Neuronal stem cell (in vitro differentiated cells): ENCODE data around the gene MC2R.
A peak's percentile ranks its signal among the peaks of the same experiment; 100 is the strongest.

Experiments
- DNase-seq: peaks from one replicate; pipeline ENCODE4 v3.0.0-alpha.2; 2013; ENCODE audit warnings: low spot score
- H2AFZ ChIP-seq: one replicate; pipeline ENCODE4 v1.6.1; 2013; ENCODE audit warnings: mild to moderate bottlenecking, low read length, inconsistent platforms
- H2AK5ac ChIP-seq: 2 replicates; pipeline ENCODE4 v1.6.1; 2013; ENCODE audit warnings: low read depth, mild to moderate bottlenecking, inconsistent platforms, low read length, moderate library complexity, mixed read lengths
- H2BK120ac ChIP-seq: 2 replicates; pipeline ENCODE4 v1.6.1; 2013; ENCODE audit warnings: low read depth, mild to moderate bottlenecking, inconsistent platforms, low read length, moderate library complexity, mixed read lengths
- H2BK12ac ChIP-seq: one replicate; pipeline ENCODE4 v1.6.1; 2013; ENCODE audit warnings: low read length, inconsistent platforms
- H2BK15ac ChIP-seq: 2 replicates; pipeline ENCODE4 v1.6.1; 2013; ENCODE audit warnings: mild to moderate bottlenecking, low read length, inconsistent platforms, mixed read lengths
- H2BK5ac ChIP-seq: one replicate; pipeline ENCODE4 v1.6.1; 2013; ENCODE audit warnings: inconsistent platforms, mild to moderate bottlenecking, low read length, moderate library complexity
- H3K14ac ChIP-seq: one replicate; pipeline ENCODE4 v1.6.1; 2013; ENCODE audit warnings: low read length, inconsistent platforms
- H3K18ac ChIP-seq: 2 replicates; pipeline ENCODE4 v1.6.1; 2013; ENCODE audit warnings: low read length, inconsistent platforms
- H3K23ac ChIP-seq: 2 replicates; pipeline ENCODE4 v1.6.1; 2013; ENCODE audit warnings: low read depth, mild to moderate bottlenecking, mixed read lengths, low read length, inconsistent platforms; ENCODE audit not compliant: poor library complexity
- H3K27ac ChIP-seq: replicated peaks from 3 replicates; pipeline ENCODE4 v1.5.1; 2013; ENCODE audit warnings: low read length, inconsistent platforms
- H3K27me3 ChIP-seq, 3 experiments: 2 replicates each; pipeline ENCODE4 v1.6.1; 2013; ENCODE audit warnings: low read length in 3 of 3, mild to moderate bottlenecking in 2 of 3, inconsistent platforms in 1 of 3, low read depth in 1 of 3, mixed read lengths in 1 of 3, moderate library complexity in 1 of 3; ENCODE audit not compliant: control insufficient read depth in 3 of 3, insufficient read depth in 3 of 3
- H3K36me3 ChIP-seq, 2 donors: replicated peaks in 1 of 2; 2 replicates each; pipeline ENCODE4 v1.6.1; 2013; ENCODE audit warnings: low read length in 2 of 2; ENCODE audit not compliant: control insufficient read depth in 2 of 2, insufficient read depth in 2 of 2
- H3K4ac ChIP-seq: 2 replicates; pipeline ENCODE4 v1.6.1; 2013; ENCODE audit warnings: inconsistent platforms, mild to moderate bottlenecking, low read length, moderate library complexity
- H3K4me1 ChIP-seq, 2 donors: 1 replicate in 1 of 2; 2 replicates in 1 of 2; pipeline ENCODE4 v1.6.1; 2013; ENCODE audit warnings: low read length in 2 of 2, low read depth in 1 of 2; ENCODE audit not compliant: control insufficient read depth in 2 of 2, insufficient read depth in 1 of 2
- H3K4me2 ChIP-seq: one replicate; pipeline ENCODE4 v1.6.1; 2013; ENCODE audit warnings: mild to moderate bottlenecking, low read length, inconsistent platforms; ENCODE audit not compliant: insufficient read depth, poor library complexity, severe bottlenecking
- H3K4me3 ChIP-seq, 2 donors: 2 replicates each; pipeline ENCODE4 v1.5.1; 2013; ENCODE audit warnings: low read length in 2 of 2, mild to moderate bottlenecking in 2 of 2, inconsistent platforms in 1 of 2, moderate library complexity in 1 of 2
- H3K79me1 ChIP-seq: one replicate; pipeline ENCODE4 v1.6.1; 2013; ENCODE audit warnings: low read depth, mild to moderate bottlenecking, inconsistent platforms, low read length, moderate library complexity
- H3K9ac ChIP-seq: one replicate; pipeline ENCODE4 v1.6.1; 2013; ENCODE audit warnings: mild to moderate bottlenecking, low read depth, low read length, inconsistent platforms; ENCODE audit not compliant: poor library complexity
- H3K9me3 ChIP-seq, 2 donors: replicated peaks in 1 of 2; 2 replicates each; pipeline versions ENCODE3 to v1.6.1; 2013; ENCODE audit warnings: low read length in 2 of 2, mild to moderate bottlenecking in 2 of 2, inconsistent platforms in 1 of 2, low read depth in 1 of 2, mixed read lengths in 1 of 2, moderate library complexity in 1 of 2; ENCODE audit not compliant: control insufficient read depth in 2 of 2, insufficient read depth in 1 of 2
- H4K8ac ChIP-seq: one replicate; pipeline ENCODE4 v1.6.1; 2013; ENCODE audit warnings: low read depth, mild to moderate bottlenecking, inconsistent platforms, low read length, moderate library complexity
- H4K91ac ChIP-seq: one replicate; pipeline ENCODE4 v1.6.1; 2013; ENCODE audit warnings: low read length, low read depth, mild to moderate bottlenecking, inconsistent platforms; ENCODE audit not compliant: poor library complexity
- WGBS, 2 donors: extraction: QIAGEN DNeasy Blood & Tissue Kit; methylation state at CpG; one replicate each; pipeline ENCODE4 v1.1.7; 2013; ENCODE audit warnings: missing lambda C conversion rate in 2 of 2, mixed read lengths in 1 of 2; ENCODE audit not compliant: insufficient read length in 2 of 2, insufficient replicate concordance in 1 of 2; ENCODE audit errors: extremely low coverage in 2 of 2; 5-methylcytosine and 5-hydroxymethylcytosine counted together

The MC2R gene

DNA sequence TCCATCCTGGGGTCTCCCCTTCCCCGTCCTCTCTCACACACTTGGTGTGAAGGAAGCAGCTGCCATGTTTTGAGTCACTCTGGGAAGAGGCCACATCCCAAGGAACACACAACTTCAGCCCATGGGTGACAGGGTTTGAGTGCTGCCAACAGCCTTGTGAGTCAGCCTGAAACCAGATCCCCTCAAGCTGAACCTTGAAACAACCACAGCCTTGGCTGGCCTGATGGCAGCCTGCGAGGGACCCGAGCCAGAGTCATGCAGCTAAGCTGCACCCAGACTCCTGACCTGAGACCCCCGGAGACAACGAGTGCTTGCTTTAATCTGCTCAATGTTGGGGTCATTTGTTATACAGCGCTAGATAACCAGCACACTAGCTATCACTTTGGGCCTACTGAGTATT, 19.3 kb upstream of the MC2R start:
- Histone ChIP-seq H4K8ac (no peak overlapping the region), H3K4me1 (no peaks in the 10 kb centered on the region), H2AFZ (no peak overlapping the region), H3K36me3 (no peaks in the 10 kb centered on the region), H3K9ac (no peak overlapping the region), H2BK5ac (no peak overlapping the region), H3K23ac (no peak overlapping the region), H3K4me2 (no peak overlapping the region), H2AK5ac (no peak overlapping the region), H3K14ac (no peak overlapping the region), H3K4me3 (no peak overlapping the region), H3K9me3 (no peaks in the 10 kb centered on the region), H3K79me1 (no peaks in the 10 kb centered on the region), H3K18ac (no peak overlapping the region), H2BK15ac (no peak overlapping the region), H3K4ac (no peak overlapping the region), H2BK12ac (no peak overlapping the region), H4K91ac (no peak overlapping the region), H2BK120ac (no peak overlapping the region), H3K27ac (no peak overlapping the region), H3K27me3 (no peaks in the 10 kb centered on the region)
- DNase-seq, result no peak
- no CpG with 5 or more reads among the region's 6 CpGs for WGBS, 2 donors

DNA sequence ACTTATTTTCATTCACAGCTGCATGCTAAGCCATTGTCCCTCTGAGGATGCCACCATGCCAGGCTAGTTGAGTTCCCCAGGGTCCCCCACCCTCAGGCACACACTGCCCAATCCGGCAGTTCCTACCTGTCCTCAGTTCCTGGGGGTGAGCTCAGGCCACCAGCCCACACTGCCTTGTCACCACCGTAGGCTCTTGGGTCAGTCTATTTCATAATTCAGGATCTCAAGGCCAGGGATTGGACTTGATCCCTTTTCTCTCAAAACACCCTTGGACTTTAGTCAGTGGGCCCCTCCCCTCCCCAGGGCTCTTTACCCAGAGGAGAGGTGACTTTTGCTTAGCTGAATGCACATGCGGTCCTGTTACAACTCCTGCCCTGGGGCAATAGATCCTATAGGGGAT, 18.7 kb upstream of the MC2R start:
- Histone ChIP-seq H3K14ac (no peak overlapping the region), H2AFZ (no peak overlapping the region), H3K4me2 (no peak overlapping the region), H3K27me3 (no peaks in the 10 kb centered on the region), H4K8ac (no peak overlapping the region), H2AK5ac (no peak overlapping the region), H3K18ac (no peak overlapping the region), H3K4me1 (no peaks in the 10 kb centered on the region), H2BK120ac (no peak overlapping the region), H3K9me3 (peaks cover 0 to 2% of the 10 kb centered on the region in 2 donors), H2BK5ac (no peak overlapping the region), H3K4ac (no peak overlapping the region), H2BK12ac (no peak overlapping the region), H3K79me1 (no peaks in the 10 kb centered on the region), H2BK15ac (no peak overlapping the region), H3K23ac (no peak overlapping the region), H3K9ac (no peak overlapping the region), H3K27ac (no peak overlapping the region), H4K91ac (no peak overlapping the region), H3K4me3 (no peak overlapping the region), H3K36me3 (no peaks in the 10 kb centered on the region)
- DNase-seq, result no peak
- no CpG with 5 or more reads among the region's 3 CpGs for WGBS, 2 donors

DNA sequence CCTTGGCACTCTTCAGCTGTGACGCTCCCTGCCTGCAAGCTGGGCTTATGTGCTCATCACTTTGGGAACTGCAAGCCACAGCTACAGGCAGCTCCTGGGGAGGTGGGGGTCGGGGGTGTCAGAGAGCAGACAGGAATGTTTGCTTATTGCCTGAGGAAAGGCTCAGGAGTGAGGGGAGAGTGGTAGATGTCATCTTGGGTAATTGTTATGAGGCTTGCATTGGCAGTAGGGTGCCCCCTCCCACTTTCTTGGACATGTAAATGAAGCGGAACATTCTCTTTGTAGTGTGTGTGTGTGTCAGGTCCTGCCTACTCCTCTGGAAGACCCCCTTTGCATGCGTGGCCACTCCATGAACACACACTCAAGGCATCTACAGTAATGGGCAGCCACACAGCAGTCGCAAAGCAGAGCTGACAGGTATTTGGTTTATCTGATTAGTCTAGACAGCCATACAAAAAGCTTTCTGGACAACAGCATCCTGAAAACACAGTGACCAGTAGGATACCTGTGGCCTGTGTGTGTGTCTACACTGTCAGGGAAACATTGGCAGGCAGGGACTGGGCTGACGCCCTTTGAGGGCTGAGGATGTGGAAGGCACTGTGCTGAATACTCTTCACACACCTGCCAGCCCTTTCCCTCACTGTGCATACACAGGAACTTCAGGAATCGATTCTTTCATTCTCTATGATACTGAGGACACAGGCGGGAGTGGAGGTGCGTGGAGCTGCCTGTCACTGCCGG, 17.1 kb upstream of the MC2R start:
- Histone ChIP-seq H2BK15ac (no peak overlapping the region), H3K9me3 (peaks cover 0 to 2% of the 10 kb centered on the region in 2 donors), H3K9ac (no peak overlapping the region), H3K4me3 (no peak overlapping the region), H3K23ac (no peak overlapping the region), H3K79me1 (no peaks in the 10 kb centered on the region), H3K4me1 (no peaks in the 10 kb centered on the region), H2BK5ac (no peak overlapping the region), H4K8ac (no peak overlapping the region), H3K4ac (no peak overlapping the region), H3K4me2 (no peak overlapping the region), H2AFZ (no peak overlapping the region), H3K27ac (no peak overlapping the region), H2AK5ac (no peak overlapping the region), H4K91ac (no peak overlapping the region), H3K27me3 (no peaks in the 10 kb centered on the region), H3K14ac (peak overlapping the region; percentile 87), H2BK120ac (no peak overlapping the region), H3K36me3 (no peaks in the 10 kb centered on the region), H2BK12ac (no peak overlapping the region), H3K18ac (no peak overlapping the region)
- DNase-seq, result no peak
- WGBS, 2 donors, result no CpG with 5 or more reads among the region's 10 CpGs

DNA sequence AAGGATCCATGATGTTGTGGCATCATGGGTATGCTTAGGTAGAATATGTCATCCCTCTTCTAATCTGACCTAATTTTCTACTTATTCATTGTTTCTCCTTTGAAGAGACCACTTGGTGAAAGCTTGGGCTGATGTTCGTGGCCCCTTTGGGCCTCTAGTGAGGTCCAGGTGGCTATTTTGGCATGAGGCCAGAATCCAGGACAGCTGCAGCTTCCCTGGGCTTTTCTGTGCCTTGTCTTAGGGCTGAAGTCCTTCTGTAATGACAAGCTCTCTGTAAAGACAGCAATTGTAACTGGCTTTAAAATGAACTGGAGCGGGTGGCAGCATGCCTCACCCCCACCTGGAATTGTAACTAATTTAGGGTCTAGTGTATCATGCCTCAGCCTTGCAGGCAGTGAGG, 15.6 kb upstream of the MC2R start:
- Histone ChIP-seq H3K18ac (peak overlapping the region; percentile 42), H3K4ac (no peak overlapping the region), H3K23ac (no peak overlapping the region), H4K91ac (no peak overlapping the region), H3K14ac (no peak overlapping the region), H3K9ac (no peak overlapping the region), H3K4me3 (no peak overlapping the region), H2BK12ac (no peak overlapping the region), H3K4me2 (no peak overlapping the region), H3K27ac (no peak overlapping the region), H2AK5ac (no peak overlapping the region), H2BK5ac (no peak overlapping the region), H2BK120ac (no peak overlapping the region), H3K9me3 (peaks cover 0 to 2% of the 10 kb centered on the region in 2 donors), H4K8ac (no peak overlapping the region), H3K79me1 (no peaks in the 10 kb centered on the region), H3K27me3 (no peaks in the 10 kb centered on the region), H3K4me1 (no peaks in the 10 kb centered on the region), H2BK15ac (no peak overlapping the region), H2AFZ (no peak overlapping the region), H3K36me3 (no peaks in the 10 kb centered on the region)
- no peak for DNase-seq
- WGBS, 2 donors, result no CpG with 5 or more reads among the region's 2 CpGs
